ENCODE results near the gene ORC5. TPM values are rescaled to one million over a fixed set of nuclear protein-coding genes. Genes with fewer than 3 reads are reported as not detected.
"Not testable (repeated sequence)": the region's sequence is repeated elsewhere in the genome, so short reads cannot be mapped to it uniquely, and the experiment has no call there.

ORC5 gene
- total RNA-seq, 1 experiment from 2014 or later: 25.9 TPM

DNA sequence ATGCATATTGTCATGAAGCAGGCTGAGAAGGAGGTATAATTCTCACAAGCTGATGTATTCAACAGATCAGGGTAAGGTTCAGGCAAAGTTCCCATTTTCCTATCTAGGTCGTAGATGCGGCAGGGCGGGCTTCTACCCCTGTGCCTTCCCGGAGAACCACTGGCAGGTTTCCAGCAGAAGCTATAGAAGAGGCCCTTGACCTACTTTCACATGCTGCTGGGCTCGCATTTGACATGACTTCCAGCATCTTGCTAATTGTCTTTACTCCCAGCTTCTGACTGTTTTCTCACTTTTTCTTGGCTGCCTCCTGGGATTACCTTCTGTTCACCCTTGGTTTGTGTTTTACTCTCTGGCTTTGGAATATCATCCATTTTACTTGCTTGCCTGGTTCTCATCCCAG, 32.6 kb upstream of the ORC5 start:
- Histone ChIP-seq H2AFZ (ENCODE audit: low read length) (no peak overlapping the region), H3K4ac (ENCODE audit: low read depth, low read length) (no peak overlapping the region), H3K56ac (ENCODE audit: insufficient read length, low read depth, low read length) (no peak overlapping the region), H3K4me1 (ENCODE audit: insufficient read depth, low read length) (no peaks in the 10 kb centered on the region), H3K79me2 (ENCODE audit: insufficient read depth, low read length) (no peaks in the 10 kb centered on the region), H2BK5ac (ENCODE audit: insufficient read length, low read length) (no peak overlapping the region), H2BK120ac (ENCODE audit: low read depth, low read length, poor library complexity, severe bottlenecking) (no peak overlapping the region), H3K18ac (ENCODE audit: insufficient read length, low read depth, low read length) (no peak overlapping the region), H3K27ac (ENCODE audit: insufficient read length, low read depth, low read length) (no peak overlapping the region), H3T11ph (ENCODE audit: low read length) (no peak overlapping the region), H3K79me1 (ENCODE audit: insufficient read depth, low read depth, low read length, poor library complexity, severe bottlenecking) (no peaks in the 10 kb centered on the region), H3K23ac (ENCODE audit: insufficient read length, low read depth, low read length) (no peak overlapping the region), H2BK20ac (ENCODE audit: low read depth, low read length, poor library complexity, severe bottlenecking) (no peak overlapping the region), H2AK5ac (ENCODE audit: insufficient read length, low read length) (no peak overlapping the region), H2BK15ac (ENCODE audit: low read depth, low read length) (no peak overlapping the region), H4K5ac (ENCODE audit: insufficient read length, low read depth, low read length) (no peak overlapping the region), H2BK12ac (ENCODE audit: insufficient read length, low read depth, low read length) (no peak overlapping the region), H3K27me3 (ENCODE audit: insufficient read depth, low read length) (no peaks in the 10 kb centered on the region), H3K9ac (ENCODE audit: extremely low read depth, insufficient read length, low read length) (no peak overlapping the region), H4K91ac (ENCODE audit: insufficient read length, low read depth, low read length) (no peak overlapping the region), H3K23me2 (ENCODE audit: insufficient read length, low read depth, low read length, poor library complexity, severe bottlenecking) (no peaks in the 10 kb centered on the region), H3K4me2 (ENCODE audit: insufficient read depth, insufficient read length, low read length) (no peak overlapping the region), H3K9me3 (ENCODE audit: control insufficient read depth, low read depth, low read length) (no peaks in the 10 kb centered on the region), H4K20me1 (ENCODE audit: control insufficient read depth, insufficient read depth, insufficient read length) (no peaks in the 10 kb centered on the region), H4K8ac (replicated peaks; ENCODE audit: insufficient read length, low read depth, low read length) (no peak overlapping the region), H3K14ac (ENCODE audit: insufficient read depth, low read length) (no peak overlapping the region)
- H3K4me3 Mint-ChIP-seq: no peak overlapping the region
- H3K4me1 Mint-ChIP-seq: no peaks in the 10 kb centered on the region
- no peak for DNase-seq
- peaks cover 0 to 2% (median 0%) of the 10 kb centered on the region in 3 experiments; a peak in 2 of 7 replicates for H3K36me3 Mint-ChIP-seq (ENCODE audit: insufficient read depth in 1 of 3, low read depth in 3 of 3)
- no peaks in the 10 kb centered on the region; a peak in 2 of 5 replicates for H3K9me3 Mint-ChIP-seq
- peaks cover 10% of the 10 kb centered on the region for H3K27me3 Mint-ChIP-seq (ENCODE audit: low read depth)
- no CpG with 5 or more reads among the region's 5 CpGs for WGBS (ENCODE audit: extremely low coverage, insufficient read length, low lambda C conversion rate)
- no peak overlapping the region for H3K27ac Mint-ChIP-seq
- TF ChIP-seq, protein P1, sequence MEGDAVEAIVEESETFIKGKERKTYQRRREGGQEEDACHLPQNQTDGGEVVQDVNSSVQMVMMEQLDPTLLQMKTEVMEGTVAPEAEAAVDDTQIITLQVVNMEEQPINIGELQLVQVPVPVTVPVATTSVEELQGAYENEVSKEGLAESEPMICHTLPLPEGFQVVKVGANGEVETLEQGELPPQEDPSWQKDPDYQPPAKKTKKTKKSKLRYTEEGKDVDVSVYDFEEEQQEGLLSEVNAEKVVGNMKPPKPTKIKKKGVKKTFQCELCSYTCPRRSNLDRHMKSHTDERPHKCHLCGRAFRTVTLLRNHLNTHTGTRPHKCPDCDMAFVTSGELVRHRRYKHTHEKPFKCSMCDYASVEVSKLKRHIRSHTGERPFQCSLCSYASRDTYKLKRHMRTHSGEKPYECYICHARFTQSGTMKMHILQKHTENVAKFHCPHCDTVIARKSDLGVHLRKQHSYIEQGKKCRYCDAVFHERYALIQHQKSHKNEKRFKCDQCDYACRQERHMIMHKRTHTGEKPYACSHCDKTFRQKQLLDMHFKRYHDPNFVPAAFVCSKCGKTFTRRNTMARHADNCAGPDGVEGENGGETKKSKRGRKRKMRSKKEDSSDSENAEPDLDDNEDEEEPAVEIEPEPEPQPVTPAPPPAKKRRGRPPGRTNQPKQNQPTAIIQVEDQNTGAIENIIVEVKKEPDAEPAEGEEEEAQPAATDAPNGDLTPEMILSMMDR (conservative IDR thresholded peaks at IDR 0.05): no peak

DNA sequence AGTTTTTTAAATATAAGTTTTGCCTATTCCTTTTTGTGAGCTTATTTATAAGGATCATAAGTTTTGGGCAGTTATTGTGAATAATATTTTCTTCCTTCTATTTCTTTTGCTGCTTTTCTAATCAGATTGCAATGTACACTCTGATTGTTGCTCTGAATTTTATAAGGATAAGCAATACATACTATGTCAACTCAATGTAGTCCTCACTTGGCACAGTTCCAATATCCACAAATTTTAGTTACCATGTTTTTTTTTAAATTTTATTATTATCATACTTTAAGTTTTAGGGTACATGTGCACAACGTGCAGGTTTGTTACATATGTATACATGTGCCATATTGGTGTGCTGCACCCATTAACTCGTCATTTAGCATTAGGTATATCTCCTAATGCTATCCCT, 27.2 kb upstream of the ORC5 start:
- not testable (repeated sequence) for H3K79me2 ChIP-seq (ENCODE audit: insufficient read depth, low read length); H3K23ac ChIP-seq (ENCODE audit: insufficient read length, low read depth, low read length); H2BK15ac ChIP-seq (ENCODE audit: low read depth, low read length); H3K18ac ChIP-seq (ENCODE audit: insufficient read length, low read depth, low read length); H3K4me1 ChIP-seq (ENCODE audit: insufficient read depth, low read length); H3K23me2 ChIP-seq (ENCODE audit: insufficient read length, low read depth, low read length, poor library complexity, severe bottlenecking); H2BK12ac ChIP-seq (ENCODE audit: insufficient read length, low read depth, low read length); H3K4ac ChIP-seq (ENCODE audit: low read depth, low read length); H2AFZ ChIP-seq (ENCODE audit: low read length); H2BK5ac ChIP-seq (ENCODE audit: insufficient read length, low read length); H3K9me3 ChIP-seq (ENCODE audit: control insufficient read depth, low read depth, low read length); H3K36me3 Mint-ChIP-seq (ENCODE audit: insufficient read depth in 1 of 3, low read depth in 3 of 3); H4K5ac ChIP-seq (ENCODE audit: insufficient read length, low read depth, low read length); H3K56ac ChIP-seq (ENCODE audit: insufficient read length, low read depth, low read length); H3K4me1 Mint-ChIP-seq; H4K20me1 ChIP-seq (ENCODE audit: control insufficient read depth, insufficient read depth, insufficient read length); H2AK5ac ChIP-seq (ENCODE audit: insufficient read length, low read length); H3K27ac ChIP-seq (ENCODE audit: insufficient read length, low read depth, low read length); H3K9me3 Mint-ChIP-seq; H3K4me3 Mint-ChIP-seq; H3K27ac Mint-ChIP-seq; H2BK20ac ChIP-seq (ENCODE audit: low read depth, low read length, poor library complexity, severe bottlenecking); H3K9ac ChIP-seq (ENCODE audit: extremely low read depth, insufficient read length, low read length); H3K4me2 ChIP-seq (ENCODE audit: insufficient read depth, insufficient read length, low read length); H3K27me3 ChIP-seq (ENCODE audit: insufficient read depth, low read length); H4K91ac ChIP-seq (ENCODE audit: insufficient read length, low read depth, low read length); H3K14ac ChIP-seq (ENCODE audit: insufficient read depth, low read length); H3K27me3 Mint-ChIP-seq (ENCODE audit: low read depth); H3K79me1 ChIP-seq (ENCODE audit: insufficient read depth, low read depth, low read length, poor library complexity, severe bottlenecking); H3T11ph ChIP-seq (ENCODE audit: low read length); DNase-seq; H4K8ac ChIP-seq (replicated peaks; ENCODE audit: insufficient read length, low read depth, low read length); H2BK120ac ChIP-seq (ENCODE audit: low read depth, low read length, poor library complexity, severe bottlenecking)
- WGBS (ENCODE audit: extremely low coverage, insufficient read length, low lambda C conversion rate): no CpG with 5 or more reads among the region's 2 CpGs
